Measurements from ENCODE around the gene TTLL9. TPM values are rescaled to one million over a fixed set of nuclear protein-coding genes. Genes with fewer than 3 reads are reported as not detected.

TTLL9 gene
- total RNA-seq, 4 donors from 2014 or later, result 0.47 to 1.7 TPM; not detected in 2

- TF ChIP-seq CTCF (IDR thresholded peaks at IDR 0.05) (no peak), POLR2A (IDR thresholded peaks at IDR 0.05) (no peak)
- H3K9me3 ChIP-seq, result no peaks in the 10 kb centered on the region
- H3K4me1 ChIP-seq, result peaks cover 0 to 13% (median 9%) of the 10 kb centered on the region in 4 donors
- peak in 1 of 3 donors; percentile 43 for DNase-seq
- H3K4me3 ChIP-seq, result no peak overlapping the region
- H3K36me3 ChIP-seq, result no peaks in the 10 kb centered on the region
- no peak overlapping the region for H3K27ac ChIP-seq
- no peaks in the 10 kb centered on the region for H3K27me3 ChIP-seq
Observed at GRCh38 chr20:31862506-31862905, 7.9 kb upstream of the TTLL9 start.

- DNase-seq, result peak in 1 of 3 donors; percentile 38
- Histone ChIP-seq H3K27ac (no peak overlapping the region), H3K27me3 (no peaks in the 10 kb centered on the region), H3K36me3 (no peaks in the 10 kb centered on the region), H3K4me3 (no peak overlapping the region), H3K9me3 (no peaks in the 10 kb centered on the region), H3K4me1 (peaks cover 0 to 13% (median 9%) of the 10 kb centered on the region in 4 donors)
- no peak for TF ChIP-seq POLR2A (IDR thresholded peaks at IDR 0.05)
Observed at GRCh38 chr20:31863296-31864085, 6.9 kb upstream of the TTLL9 start.

- Histone ChIP-seq H3K27me3 (peaks cover 0 to under 1% of the 10 kb centered on the region in 2 donors), H3K27ac (no peak overlapping the region), H3K4me1 (peaks cover 0 to 20% (median 10%) of the 10 kb centered on the region in 4 donors), H3K9me3 (no peaks in the 10 kb centered on the region), H3K4me3 (no peak overlapping the region), H3K36me3 (no peaks in the 10 kb centered on the region)
- no peak for TF ChIP-seq CTCF (IDR thresholded peaks at IDR 0.05)
- no peak for TF ChIP-seq POLR2A (IDR thresholded peaks at IDR 0.05)
- peak in 1 of 3 donors; percentile 13 for DNase-seq
Observed at GRCh38 chr20:31864521-31865400, 5.7 kb upstream of the TTLL9 start.

GRCh38 chr20:31866221-31866620 is 4.2 kb upstream of the TTLL9 start:
- TF ChIP-seq CTCF (IDR thresholded peaks at IDR 0.05) (no peak), POLR2A (IDR thresholded peaks at IDR 0.05) (no peak)

GRCh38 chr20:31868853-31869672 is 1.4 kb upstream of the TTLL9 start:
- H3K27ac ChIP-seq, result no peak overlapping the region
- no peaks in the 10 kb centered on the region for H3K36me3 ChIP-seq
- TF ChIP-seq CTCF (IDR thresholded peaks at IDR 0.05) (no peak), POLR2A (IDR thresholded peaks at IDR 0.05) (no peak)
- H3K4me3 ChIP-seq, result peak overlapping the region in 1 of 4 donors; percentile 74
- H3K9me3 ChIP-seq, result no peaks in the 10 kb centered on the region
- DNase-seq, result peak in 1 of 3 donors; percentile 40
- H3K27me3 ChIP-seq, result peaks cover 0 to 7% of the 10 kb centered on the region in 2 donors
- peaks cover 0 to 15% (median 6%) of the 10 kb centered on the region in 4 donors for H3K4me1 ChIP-seq

More at GRCh38 chr20:31866221-31866620, 4.2 kb upstream of the TTLL9 start:
- Histone ChIP-seq H3K4me3 (no peak overlapping the region), H3K27me3 (peaks cover 0 to 7% of the 10 kb centered on the region in 2 donors), H3K4me1 (peaks cover 0 to 16% (median 8%) of the 10 kb centered on the region in 4 donors), H3K36me3 (no peaks in the 10 kb centered on the region), H3K27ac (no peak overlapping the region), H3K9me3 (no peaks in the 10 kb centered on the region)
- peak in 1 of 3 donors; percentile 10 for DNase-seq
